Neural progenitor cell (in vitro differentiated cells): ENCODE measurements around the gene RIMBP3C.
"Not testable (repeated sequence)": the region's sequence is repeated elsewhere in the genome, so short reads cannot be mapped to it uniquely, and the experiment has no call there.

Experiments used
- CTCF ChIP-seq: fragments of 200-600 bp; sonication (generic); IDR thresholded peaks from 2 replicates; pipeline ENCODE4 v1.5.1; 2017; ENCODE audit warnings: antibody characterized with exemption, mild to moderate bottlenecking
- EZH2 ChIP-seq: fragments of 200-600 bp; sonication (generic); IDR thresholded peaks from 2 replicates; pipeline ENCODE4 v1.6.1; 2017; ENCODE audit warnings: antibody characterized with exemption, mild to moderate bottlenecking, moderate library complexity

GRCh38 chr22:21551361-21551760, at the start of gene RIMBP3C:
- TF ChIP-seq CTCF, EZH2: not testable (repeated sequence)
